Stimulated activated CD4-positive, alpha-beta T cell treated with anti-CD3 and anti-CD28 coated beads, Interleukin-4, amount 100 ng/mL, for 48 hours (primary cell): Measurements from ENCODE around the gene MRE11.
A peak's percentile ranks its signal among the peaks of the same experiment; 100 is the strongest.

ENCODE experiments used
- DNase-seq, 2 donors: peaks; one replicate each; pipeline ENCODE4 v3.0.0-alpha.2; 2020; ENCODE audit warnings: low read depth in 2 of 2

Gene MRE11

GRCh38 chr11:94493281-94494125, at the start of gene MRE11, which contains the start of gene ANKRD49:
Gene MRE11, minus strand, starts transcription at chr11:94493844. Its CDS starts 1,043 bp downstream, at chr11:94492801.
Gene ANKRD49, plus strand, starts transcription at chr11:94493984. Its CDS starts 2,710 bp downstream, at chr11:94496694.
- DNase-seq = peak; percentile 83 to 92

- no peak for DNase-seq
These were observed 45.8 kb upstream of the MRE11 start for GRCh38 chr11:94539420-94539819.

GRCh38 chr11:94537031-94537600, 43.5 kb upstream of the MRE11 start:
- DNase-seq = no peak

GRCh38 chr11:94536386-94536785, 42.7 kb upstream of the MRE11 start:
- no peak for DNase-seq

GRCh38 chr11:94533696-94534630, 40.3 kb upstream of the MRE11 start:
- no peak for DNase-seq

GRCh38 chr11:94533206-94533605, 39.6 kb upstream of the MRE11 start:
- DNase-seq = no peak

GRCh38 chr11:94532211-94532610, 38.6 kb upstream of the MRE11 start:
- DNase-seq = no peak

GRCh38 chr11:94528551-94528950, 34.9 kb upstream of the MRE11 start:
- no peak for DNase-seq

- DNase-seq = no peak
These were observed 33.2 kb upstream of the MRE11 start for GRCh38 chr11:94526645-94527438.

- no peak for DNase-seq
These were observed 32.1 kb upstream of the MRE11 start for GRCh38 chr11:94525546-94526324.

GRCh38 chr11:94524341-94524740, 30.7 kb upstream of the MRE11 start:
- no peak for DNase-seq

GRCh38 chr11:94521684-94522083, 28.0 kb upstream of the MRE11 start:
- DNase-seq = no peak

GRCh38 chr11:94519478-94520084, 25.9 kb upstream of the MRE11 start:
- no peak for DNase-seq

GRCh38 chr11:94518300-94518699, 24.7 kb upstream of the MRE11 start:
- no peak for DNase-seq

GRCh38 chr11:94516725-94517124, 23.1 kb upstream of the MRE11 start:
- DNase-seq = no peak

GRCh38 chr11:94515398-94515797, 21.8 kb upstream of the MRE11 start:
- no peak for DNase-seq

GRCh38 chr11:94513091-94513490, 19.4 kb upstream of the MRE11 start:
- DNase-seq = no peak

- peak; percentile 32 to 43 for DNase-seq
These were observed 18.5 kb upstream of the MRE11 start, which contains the start of gene C11orf97 for GRCh38 chr11:94511932-94512781. Gene C11orf97, plus strand, starts transcription at chr11:94512461. Its CDS starts 68 bp downstream, at chr11:94512529.

GRCh38 chr11:94507485-94507884, 13.8 kb upstream of the MRE11 start:
- DNase-seq = no peak
